GM21423 (cell line): Measurements from ENCODE around the gene LYPD1.
"Not testable (repeated sequence)": the region's sequence is repeated elsewhere in the genome, so short reads cannot be mapped to it uniquely, and the experiment has no call there.

Source experiments
- ATAC-seq: cut with Tn5 transposase; IDR thresholded peaks from one replicate; pipeline ENCODE4 v1.9.1; 2021; ENCODE audit warnings: mild to moderate bottlenecking, moderate library complexity; ENCODE audit not compliant: unreplicated experiment

LYPD1 gene

DNA sequence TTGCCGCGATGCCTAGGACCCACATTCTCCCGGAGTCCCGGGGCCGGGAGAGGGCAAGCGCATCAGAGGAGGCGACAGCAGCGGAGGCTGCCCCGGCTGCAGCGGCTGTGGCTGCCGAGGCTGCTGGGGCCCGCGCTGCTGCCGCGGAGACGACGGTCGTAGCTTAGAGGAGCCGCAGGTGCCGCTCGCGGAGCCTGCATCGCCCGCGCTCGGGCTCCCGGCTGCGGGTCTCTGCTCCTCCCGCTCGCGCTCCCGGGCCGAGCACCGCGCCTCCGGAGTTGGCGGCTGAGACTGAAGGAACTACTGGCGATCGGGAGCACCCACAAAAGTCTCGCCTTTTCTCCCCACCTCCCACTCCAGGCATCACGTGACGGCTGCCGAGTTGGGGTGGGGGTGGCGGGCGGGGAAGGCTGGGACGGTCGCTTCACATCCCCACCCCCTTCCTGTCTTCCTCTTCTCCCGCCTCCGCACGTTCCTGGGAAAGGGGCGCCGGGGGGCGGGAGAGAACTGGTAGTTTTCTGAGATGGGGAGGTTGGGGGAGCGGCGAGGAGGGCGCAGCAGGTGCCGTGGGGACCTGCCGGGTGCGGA is at the start of gene LYPD1:
Gene LYPD1, minus strand, starts transcription at position 298 of the 588 bp plus-strand sequence. Its CDS starts 273 bp downstream, at position 25.
- no peak for ATAC-seq

DNA sequence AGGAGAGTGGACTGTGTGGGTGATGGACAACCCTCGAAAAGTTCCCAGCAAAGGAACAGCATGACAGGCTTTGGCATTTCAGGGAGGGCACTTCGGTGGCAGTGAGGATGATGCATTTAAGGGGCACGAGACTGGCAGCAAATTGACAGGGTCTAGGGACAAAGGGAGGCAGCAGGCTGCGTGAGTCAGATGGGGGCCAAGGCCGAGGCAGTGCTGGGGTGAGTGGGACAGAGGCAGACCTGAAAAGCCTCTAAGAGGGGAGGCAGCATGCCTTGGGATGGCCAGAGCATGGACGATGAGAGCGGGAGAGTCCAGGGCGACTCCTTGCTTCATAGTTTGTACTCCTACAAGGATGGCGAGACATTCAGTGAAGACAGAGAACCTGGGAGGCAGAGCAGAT is 49.5 kb upstream of the LYPD1 start:
- no peak for ATAC-seq

DNA sequence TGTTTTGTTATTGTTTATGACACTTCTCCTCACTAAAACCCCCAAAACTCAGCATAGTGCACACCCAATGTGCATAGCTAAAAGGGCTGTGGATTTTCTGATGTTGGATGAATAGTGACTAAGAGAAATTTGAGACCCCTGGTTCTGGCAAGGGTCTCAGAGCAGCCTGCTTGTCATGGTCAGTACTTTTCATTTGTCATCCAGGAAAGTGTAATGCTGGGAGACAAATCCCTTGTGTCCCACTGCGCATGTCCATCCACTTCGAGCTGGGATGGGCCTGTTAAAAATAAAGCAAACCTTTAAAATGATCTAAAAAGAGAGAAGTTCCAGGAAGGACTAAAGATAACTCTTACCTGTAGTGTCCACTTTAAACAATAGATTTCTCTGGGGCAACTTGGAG is 46.9 kb upstream of the LYPD1 start:
- ATAC-seq: no peak

DNA sequence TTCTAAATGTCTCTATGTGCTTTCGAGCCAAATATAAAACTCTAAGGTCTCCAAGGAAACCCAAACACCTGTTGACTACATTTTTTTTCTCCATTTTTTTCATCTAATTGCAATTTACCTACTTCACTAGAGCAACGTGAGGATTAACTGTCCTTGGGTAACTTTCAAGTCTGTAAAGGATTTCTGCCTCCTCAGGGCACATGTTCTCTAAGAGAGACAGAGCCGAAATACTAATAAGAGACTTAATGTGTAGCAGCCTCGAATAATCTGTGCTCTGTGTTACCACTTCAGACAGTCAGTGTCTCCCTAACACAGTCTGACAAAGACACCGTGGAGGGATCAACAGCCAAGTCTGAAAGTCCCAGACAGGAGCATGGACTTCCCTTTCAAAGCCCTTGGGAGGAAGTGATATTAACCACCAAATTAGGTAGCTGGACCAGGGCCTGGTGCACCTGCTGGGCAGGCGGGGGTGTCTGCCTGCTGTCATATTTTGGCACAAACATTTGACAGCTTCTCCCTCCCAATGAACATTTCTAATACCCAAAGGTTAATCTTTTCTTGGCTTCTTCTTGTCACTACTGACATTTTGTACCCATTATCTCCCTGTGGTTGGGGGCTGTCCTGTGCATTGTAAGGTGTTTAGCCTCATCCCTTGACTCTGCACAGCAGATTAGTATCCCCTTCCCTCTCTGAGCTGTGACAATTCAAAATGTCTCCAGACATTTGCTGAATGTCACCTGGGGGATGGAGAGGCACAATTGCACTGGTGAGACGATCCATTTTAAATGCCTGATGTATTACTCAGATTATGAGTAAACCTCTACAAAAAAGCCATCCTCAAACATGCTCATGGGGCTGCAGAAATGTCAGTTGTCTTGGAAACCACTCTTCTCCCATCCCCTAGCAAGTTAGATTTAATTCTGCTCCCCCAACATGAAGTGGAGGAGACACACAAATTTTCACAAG is 45.7 kb upstream of the LYPD1 start:
- no peak for ATAC-seq

DNA sequence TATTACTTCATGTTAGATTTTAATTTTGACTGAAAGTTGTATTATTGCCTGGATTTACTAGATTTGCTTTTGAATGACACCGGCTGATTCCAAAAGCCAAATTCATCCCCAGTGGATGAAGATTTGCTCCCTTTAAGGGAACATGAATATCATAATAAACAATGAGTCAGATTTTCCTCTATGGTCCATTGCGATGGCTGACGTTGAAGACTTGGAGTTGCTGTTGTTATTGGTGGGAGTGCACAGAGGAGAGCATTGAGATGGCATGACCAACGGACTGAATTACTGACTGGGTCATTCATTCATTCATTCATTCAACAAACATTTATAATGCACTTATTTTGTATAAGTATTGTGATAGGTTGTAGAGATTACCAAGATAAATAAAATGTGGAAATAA is 33.4 kb upstream of the LYPD1 start:
- ATAC-seq: no peak

- ATAC-seq: no peak
Observed at GRCh38 chr2:132701810-132702209, 31.8 kb upstream of the LYPD1 start.

- not testable (repeated sequence) for ATAC-seq
Observed at GRCh38 chr2:132699802-132700201, 29.8 kb upstream of the LYPD1 start.

DNA sequence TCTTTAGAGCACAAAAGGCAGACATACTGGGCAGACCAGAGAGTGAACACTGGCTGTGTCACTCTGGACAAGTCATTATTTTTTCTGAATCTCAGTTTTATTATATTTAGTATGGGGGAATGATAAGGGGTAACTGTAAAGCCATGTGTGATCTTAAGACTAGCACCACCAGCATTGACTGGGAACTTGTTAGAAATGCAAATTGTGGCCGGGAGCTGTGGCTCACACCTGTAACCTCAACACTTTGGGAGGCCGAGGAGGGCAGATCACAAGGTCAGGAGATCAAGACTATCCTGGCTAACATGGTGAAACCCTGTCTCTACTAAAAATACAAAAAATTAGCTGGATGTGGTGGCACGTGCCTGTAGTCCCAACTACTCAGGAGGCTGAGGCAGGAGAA is 28.3 kb upstream of the LYPD1 start:
- not testable (repeated sequence) for ATAC-seq

DNA sequence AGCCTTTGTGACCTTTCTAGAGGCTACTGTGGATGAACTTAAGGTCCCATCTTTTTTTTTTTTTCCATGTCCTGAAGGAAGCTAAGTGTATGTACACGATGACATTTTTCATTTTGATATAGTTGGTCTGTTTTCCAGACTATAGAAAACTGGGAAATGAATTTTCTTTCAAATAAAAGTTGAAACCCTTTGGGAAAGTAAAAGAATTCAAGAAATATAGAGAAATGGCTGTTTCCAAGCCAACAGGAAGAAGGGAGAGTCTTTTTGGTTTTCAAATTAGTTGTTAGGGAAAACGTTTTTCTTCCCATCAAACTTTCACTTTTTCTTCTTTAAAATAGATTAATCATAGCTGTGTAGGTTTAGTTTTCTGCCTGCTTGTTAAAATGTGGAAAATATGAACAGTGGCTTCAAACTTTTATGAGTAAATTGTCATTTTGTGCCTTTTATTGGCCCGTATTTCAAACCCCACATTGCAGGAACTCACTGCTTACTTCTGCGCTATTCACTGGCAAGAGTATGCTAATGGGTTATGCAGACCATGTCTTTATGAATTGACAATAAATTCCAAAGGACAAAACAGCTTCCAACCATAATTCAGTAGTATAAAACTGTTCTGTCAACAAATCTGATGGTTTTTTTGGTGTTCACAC is 27.7 kb upstream of the LYPD1 start:
- no peak for ATAC-seq

DNA sequence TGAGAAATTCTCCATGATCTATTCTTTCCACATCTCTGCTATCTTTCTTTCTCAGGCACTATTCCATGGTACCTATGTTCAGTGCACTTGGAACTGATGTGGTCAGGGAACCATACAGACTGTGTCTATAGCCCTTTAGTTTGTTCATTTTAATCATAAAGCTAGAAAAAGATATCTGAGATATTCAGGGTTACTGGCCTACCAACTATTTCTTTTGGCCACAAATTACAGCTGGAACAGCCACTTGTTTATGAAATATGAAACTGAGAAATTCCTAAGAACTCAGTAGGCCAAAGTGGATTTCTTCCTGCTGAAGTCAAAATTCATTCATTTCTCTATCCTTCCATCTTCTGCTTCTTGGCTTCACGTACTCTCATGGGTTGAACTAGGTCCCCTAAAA is 22.8 kb upstream of the LYPD1 start:
- no peak for ATAC-seq

DNA sequence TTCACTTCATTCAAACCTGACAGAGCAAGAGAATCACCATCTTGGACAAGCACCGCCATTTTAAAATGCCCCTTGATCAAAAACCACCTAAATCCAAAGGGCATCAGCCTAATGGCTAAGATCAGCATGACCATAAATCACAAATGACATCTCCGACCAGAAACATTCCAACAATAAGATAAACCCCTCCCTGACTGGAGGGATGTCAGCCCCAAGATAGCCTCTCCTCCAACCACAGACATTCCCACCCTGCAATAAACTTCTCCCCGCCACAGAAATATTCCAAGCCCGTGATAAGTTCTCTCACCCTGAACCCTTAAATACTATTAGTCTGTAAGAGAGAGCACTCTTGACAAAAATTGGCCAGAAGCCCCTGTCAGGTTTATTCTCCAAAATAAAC is 21.6 kb upstream of the LYPD1 start:
- no peak for ATAC-seq

DNA sequence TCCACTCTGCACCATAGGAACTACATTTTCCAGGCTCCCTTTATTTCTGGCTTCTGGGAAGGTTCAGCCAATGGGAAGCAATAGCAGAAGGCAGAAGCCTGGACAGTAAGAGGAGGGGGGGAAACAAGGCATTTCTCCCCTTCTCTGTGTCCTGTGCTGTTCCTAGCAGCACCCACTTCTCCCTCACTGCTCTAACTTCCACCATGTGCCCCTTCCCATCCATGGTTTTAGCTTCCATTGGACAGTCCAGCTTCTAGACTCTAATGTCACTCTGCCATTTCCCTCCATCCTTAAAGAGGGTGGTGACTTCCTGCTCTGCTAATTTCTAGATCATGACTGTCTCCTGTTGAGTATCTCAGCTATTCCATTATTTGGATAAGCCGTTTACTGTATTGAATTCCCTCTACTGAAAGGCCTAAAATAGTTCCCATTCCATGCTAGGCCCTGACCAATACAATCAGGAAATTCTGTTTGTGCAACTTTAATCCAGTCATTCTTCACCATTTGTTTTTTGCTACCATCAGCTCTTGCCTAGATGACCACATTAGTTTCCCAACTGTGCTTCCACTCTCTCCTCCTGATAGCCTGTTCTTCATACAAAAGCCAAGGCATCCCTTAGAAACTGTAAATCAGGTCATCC is 20.8 kb upstream of the LYPD1 start:
- no peak for ATAC-seq

GRCh38 chr2:132681766-132682165 is 11.8 kb upstream of the LYPD1 start:
- no peak for ATAC-seq

GRCh38 chr2:132680544-132680943 is 10.5 kb upstream of the LYPD1 start:
- no peak for ATAC-seq

DNA sequence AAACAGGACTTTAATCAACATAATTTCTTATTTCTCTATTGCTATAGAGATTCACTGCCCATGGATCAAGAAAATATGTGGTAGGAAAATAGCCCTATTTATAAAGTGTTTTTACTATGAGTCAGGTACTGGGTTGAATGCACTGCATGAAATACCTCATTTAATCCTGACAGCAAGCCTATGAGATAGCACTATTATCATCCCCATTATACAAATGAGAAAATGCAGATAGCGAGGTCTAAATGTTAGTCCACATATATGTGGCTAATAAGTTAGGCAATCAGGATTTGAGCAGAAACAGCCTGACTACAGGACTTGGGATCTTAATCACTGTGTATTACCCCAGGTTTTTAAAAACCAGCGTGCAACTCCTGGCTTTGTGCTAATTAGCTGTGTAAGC is 8.5 kb upstream of the LYPD1 start:
- no peak for ATAC-seq

GRCh38 chr2:132677661-132678060 is 7.7 kb upstream of the LYPD1 start:
- no peak for ATAC-seq

DNA sequence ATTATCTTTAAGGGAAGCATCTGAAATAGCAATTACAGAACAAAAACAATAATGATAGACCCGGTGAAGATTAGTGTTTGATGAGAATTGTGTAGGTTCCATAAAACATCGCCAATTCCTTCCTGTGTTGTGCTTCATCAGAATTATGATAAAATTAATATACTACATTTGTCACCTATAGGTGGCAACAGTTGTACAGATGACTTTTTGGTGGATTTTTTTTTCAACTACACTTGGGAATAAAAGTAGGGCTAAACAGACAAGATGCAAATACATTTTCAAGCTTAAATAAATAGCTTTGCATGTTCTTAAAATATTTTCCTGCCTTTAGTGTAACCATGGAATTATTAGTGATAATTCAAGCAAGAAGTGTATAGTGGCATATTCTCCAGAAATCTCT is 7.0 kb upstream of the LYPD1 start:
- no peak for ATAC-seq

DNA sequence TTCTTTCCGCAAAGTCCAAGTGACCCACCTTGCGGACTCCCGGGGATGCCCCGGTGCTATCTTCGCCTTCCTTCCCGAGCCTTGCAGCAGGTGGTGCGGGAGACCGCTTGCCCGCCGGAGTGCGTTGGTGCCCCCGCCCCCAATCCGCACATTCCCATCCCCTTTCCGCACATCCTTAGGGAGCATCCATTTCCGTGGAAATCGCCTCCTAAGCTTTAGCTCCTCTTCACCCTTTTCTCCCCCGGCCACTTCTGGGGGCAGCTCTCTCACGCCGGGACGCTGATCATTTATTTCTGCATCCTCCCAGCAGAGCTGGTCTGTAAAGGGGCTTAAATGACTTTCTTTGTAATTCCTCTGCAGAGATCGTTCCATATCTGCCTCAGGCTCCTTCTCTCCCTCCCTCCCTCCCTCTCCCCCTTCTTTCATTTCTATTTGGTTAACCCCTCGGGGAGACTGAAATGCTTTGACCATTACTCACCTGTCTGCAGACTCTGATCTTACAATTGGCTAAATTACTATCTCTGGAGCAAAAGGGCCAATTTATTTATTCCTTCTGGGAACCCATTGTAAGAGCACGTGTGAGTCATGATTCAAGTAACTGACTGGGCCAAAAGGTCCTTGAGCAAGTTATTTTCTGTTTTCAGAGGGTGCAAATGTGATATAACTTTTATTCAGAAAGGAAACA is 1.3 kb upstream of the LYPD1 start:
- ATAC-seq: no peak

GRCh38 chr2:132670496-132671150 is 618 bp upstream of the LYPD1 start:
- ATAC-seq: no peak
